ENCODE data around the gene CELF3. TPM values are rescaled to one million over a fixed set of nuclear protein-coding genes. Genes with fewer than 3 reads are reported as not detected.

Gene CELF3
- total and polyA plus RNA-seq, 2 of the 4 experiments (the other 2 are of a cell fraction): not detected

GRCh38 chr1:151741516-151741915 lies 24.9 kb upstream of the CELF3 start:
- POLR2A ChIA-PET (ENCODE audit: unreplicated experiment): no interaction called here
- BruUV-seq (replicated peaks): no TSS peak
- no peak overlapping the region for H3K56ac ChIP-seq (ENCODE audit: extremely low read depth, insufficient read depth, low read length)

More at GRCh38 chr1:151741516-151741915, 24.9 kb upstream of the CELF3 start:
- CTCF ChIA-PET: interaction anchor here (0.7 kb wide), 1 partner anchor 21 kb away, joined by 3 read pairs; no protein-coding TSS in a partner anchor
- Histone ChIP-seq H2BK5ac (ENCODE audit: low read depth, low read length, poor library complexity, severe bottlenecking) (no peak overlapping the region), H2BK20ac (ENCODE audit: low read depth, low read length) (no peak overlapping the region), H4K5ac (ENCODE audit: low read depth, low read length) (no peak overlapping the region), H4K91ac (ENCODE audit: insufficient read depth, low read depth, low read length) (no peak overlapping the region), H2AFZ (replicated peaks; ENCODE audit: low read length, poor library complexity) (no peak overlapping the region), H3K14ac (replicated peaks; ENCODE audit: low read depth, low read length) (no peak overlapping the region), H2AK9ac (replicated peaks; ENCODE audit: low read depth, low read length, poor library complexity) (no peak overlapping the region), H2BK120ac (ENCODE audit: low read depth, low read length) (no peak overlapping the region), H3K4me2 (ENCODE audit: low read depth, low read length) (no peak overlapping the region), H3K79me1 (ENCODE audit: low read depth in 1 of 2, low read length in 2 of 2) (no peaks in the 10 kb centered on the region), H3K18ac (ENCODE audit: low read depth, low read length) (no peak overlapping the region), H3K23ac (ENCODE audit: low read depth, low read length) (no peak overlapping the region), H3K36me3 (ENCODE audit: control insufficient read depth, insufficient read depth, low read length) (no peaks in the 10 kb centered on the region), H4K20me1 (ENCODE audit: insufficient read depth, low read length) (no peaks in the 10 kb centered on the region), H3K9ac (ENCODE audit: low read depth, low read length) (no peak overlapping the region), H3K9me1 (ENCODE audit: insufficient read depth, low read length) (no peaks in the 10 kb centered on the region), H3K4ac (ENCODE audit: low read depth, low read length) (no peak overlapping the region), H3K27ac (ENCODE audit: insufficient read depth, low read length) (no peak overlapping the region), H3K9me3 (ENCODE audit: control insufficient read depth, insufficient read depth, low read length) (peaks cover 8% of the 10 kb centered on the region), H2BK15ac (ENCODE audit: low read depth, low read length) (no peak overlapping the region), H2AK5ac (ENCODE audit: low read depth, low read length) (no peak overlapping the region), H3K4me3 (ENCODE audit: insufficient read depth, low read depth, low read length) (no peak overlapping the region), H4K8ac (ENCODE audit: low read depth in 2 of 2, low read length in 2 of 2) (no peak overlapping the region), H3K27me3 (ENCODE audit: control insufficient read depth, insufficient read depth, low read length) (peaks cover 41% of the 10 kb centered on the region), H3K4me1 (ENCODE audit: control insufficient read depth, insufficient read depth, low read length) (no peaks in the 10 kb centered on the region)
- ATAC-seq (ENCODE audit: low read depth): no peak
- dilution Hi-C loops (cut with HindIII; ENCODE audit: low sequenced_read_pairs, unreplicated experiment) (no loop called here), in situ Hi-C loops (cut with MboI; ENCODE audit: low sequenced_read_pairs) (no loop called here), intact Hi-C loops (cut with micrococcal nuclease) (no loop called here)
- no peak for DNase-seq
- 52% methylated on average over 3 of the region's 4 CpGs; no CpG with 5 or more reads in 1 of the 2 experiments for WGBS, 2 experiments (ENCODE audit: extremely low coverage in 2 of 2, insufficient read length in 1 of 2)
- TF ChIP-seq BHLHE40 (IDR thresholded peaks at IDR 0.05; ENCODE audit: low read depth, low read length): no peak
- no peak for TF ChIP-seq USF2 (IDR thresholded peaks at IDR 0.05; ENCODE audit: low read depth, low read length)
- no peak for TF ChIP-seq MAFK (IDR thresholded peaks at IDR 0.05; ENCODE audit: low read depth, low read length)
- no peak for TF ChIP-seq CEBPB (IDR thresholded peaks at IDR 0.05; ENCODE audit: low read depth, low read length)
- TF ChIP-seq RCOR1 (IDR thresholded peaks at IDR 0.05; ENCODE audit: insufficient replicate concordance, low read length): no peak
- no peak for TF ChIP-seq CHD1 (IDR thresholded peaks at IDR 0.05; ENCODE audit: low read depth, low read length)
- TF ChIP-seq MXI1 (IDR thresholded peaks at IDR 0.05; ENCODE audit: borderline replicate concordance, low read depth, low read length): no peak
- no peak for TF ChIP-seq SMC3 (IDR thresholded peaks at IDR 0.05; ENCODE audit: low read depth, low read length)
- no peak for TF ChIP-seq CTCF (conservative IDR thresholded peaks at IDR 0.05; ENCODE audit: low read depth, low read length)
- TF ChIP-seq FOS (IDR thresholded peaks at IDR 0.05; ENCODE audit: low read depth, low read length): no peak
- TF ChIP-seq MAZ (IDR thresholded peaks at IDR 0.05; ENCODE audit: borderline replicate concordance, low read depth, low read length): no peak
- TF ChIP-seq ELK1 (IDR thresholded peaks at IDR 0.05; ENCODE audit: borderline replicate concordance, low read depth, low read length): no peak
- no peak for TF ChIP-seq NFE2L2 (IDR thresholded peaks at IDR 0.05; ENCODE audit: low read depth, low read length)
- TF ChIP-seq POLR2A (IDR thresholded peaks at IDR 0.05; ENCODE audit: low read depth, low read length): no peak
- TF ChIP-seq RFX5 (IDR thresholded peaks at IDR 0.05; ENCODE audit: low read depth, low read length): no peak
- TF ChIP-seq RAD21 (IDR thresholded peaks at IDR 0.05; ENCODE audit: low read length): no peak
